ENCODE data around the gene OSBP. TPM values are rescaled to one million over a fixed set of nuclear protein-coding genes. Genes with fewer than 3 reads are reported as not detected.
"Not testable (repeated sequence)": the region's sequence is repeated elsewhere in the genome, so short reads cannot be mapped to it uniquely, and the experiment has no call there.

Gene OSBP, protein sequence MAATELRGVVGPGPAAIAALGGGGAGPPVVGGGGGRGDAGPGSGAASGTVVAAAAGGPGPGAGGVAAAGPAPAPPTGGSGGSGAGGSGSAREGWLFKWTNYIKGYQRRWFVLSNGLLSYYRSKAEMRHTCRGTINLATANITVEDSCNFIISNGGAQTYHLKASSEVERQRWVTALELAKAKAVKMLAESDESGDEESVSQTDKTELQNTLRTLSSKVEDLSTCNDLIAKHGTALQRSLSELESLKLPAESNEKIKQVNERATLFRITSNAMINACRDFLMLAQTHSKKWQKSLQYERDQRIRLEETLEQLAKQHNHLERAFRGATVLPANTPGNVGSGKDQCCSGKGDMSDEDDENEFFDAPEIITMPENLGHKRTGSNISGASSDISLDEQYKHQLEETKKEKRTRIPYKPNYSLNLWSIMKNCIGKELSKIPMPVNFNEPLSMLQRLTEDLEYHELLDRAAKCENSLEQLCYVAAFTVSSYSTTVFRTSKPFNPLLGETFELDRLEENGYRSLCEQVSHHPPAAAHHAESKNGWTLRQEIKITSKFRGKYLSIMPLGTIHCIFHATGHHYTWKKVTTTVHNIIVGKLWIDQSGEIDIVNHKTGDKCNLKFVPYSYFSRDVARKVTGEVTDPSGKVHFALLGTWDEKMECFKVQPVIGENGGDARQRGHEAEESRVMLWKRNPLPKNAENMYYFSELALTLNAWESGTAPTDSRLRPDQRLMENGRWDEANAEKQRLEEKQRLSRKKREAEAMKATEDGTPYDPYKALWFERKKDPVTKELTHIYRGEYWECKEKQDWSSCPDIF
- 23.7 TPM for total RNA-seq

DNA sequence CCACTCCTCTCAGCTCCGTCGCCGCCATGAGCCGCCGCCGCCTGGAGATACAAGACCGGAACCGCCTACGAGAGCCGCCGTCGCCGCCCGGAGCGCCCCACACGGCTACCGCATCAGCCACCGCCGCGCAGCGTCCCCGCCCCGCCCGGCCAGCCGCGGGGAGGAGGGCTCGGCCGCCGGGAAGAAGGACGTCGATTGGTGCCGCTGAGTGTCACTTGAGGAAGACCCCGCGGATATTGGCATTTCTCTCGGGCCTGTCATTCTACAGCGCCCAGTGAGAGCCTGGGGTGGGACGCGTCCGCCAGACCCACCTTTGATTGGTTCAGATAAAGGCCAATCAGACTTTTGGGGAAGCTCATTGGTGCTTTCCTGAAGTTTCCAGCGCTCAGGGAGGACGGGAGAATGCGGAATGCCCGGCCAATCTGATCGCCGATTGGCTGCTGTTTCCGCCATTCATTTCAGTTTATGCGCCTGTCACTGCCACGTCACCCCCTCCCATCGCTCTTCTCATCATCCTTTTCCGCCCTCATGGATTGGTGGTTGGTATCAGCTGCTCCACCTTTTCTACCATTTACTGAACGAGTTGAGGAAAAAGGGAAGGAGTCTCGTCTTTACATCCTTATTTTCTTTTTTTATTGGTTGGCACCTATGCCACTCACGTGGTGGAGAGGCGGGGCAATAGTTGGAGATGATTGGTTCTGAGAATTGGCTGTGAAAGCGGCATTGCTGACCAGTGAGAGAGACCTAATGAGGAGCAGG, at the start of gene OSBP:
Gene OSBP (minus strand): TSS at position 138 of the 759 bp plus-strand sequence. CDS start 110 bp downstream, at position 28.
- peak; percentile 96 to 100 (median 100) for DNase-seq (ENCODE audit: low read depth in 2 of 3, low spot score in 2 of 3)

- DNase-seq (ENCODE audit: low read depth in 2 of 3, low spot score in 2 of 3), result no peak
Measured at GRCh38 chr11:59660621-59661020, 45.0 kb upstream of the OSBP start.

DNA sequence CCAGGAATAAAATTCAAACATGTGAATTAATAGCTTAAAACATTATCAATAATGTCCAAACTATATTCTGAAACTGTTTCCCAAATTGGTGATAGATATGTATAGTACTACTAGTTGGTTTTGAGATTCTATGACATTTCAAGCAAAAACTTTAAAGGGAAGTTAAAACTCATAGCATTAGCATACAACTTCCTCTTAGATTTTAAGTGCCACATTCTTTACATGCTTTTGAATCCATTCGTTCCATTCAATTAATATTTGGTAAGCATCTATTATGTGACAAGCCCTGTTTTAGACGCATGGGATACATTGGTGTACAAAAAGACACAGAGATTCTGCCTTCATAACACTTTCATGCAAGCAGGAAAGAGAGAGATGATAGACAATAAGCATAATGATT, 44.4 kb upstream of the OSBP start:
- no peak for DNase-seq (ENCODE audit: low read depth in 2 of 3, low spot score in 2 of 3)

DNA sequence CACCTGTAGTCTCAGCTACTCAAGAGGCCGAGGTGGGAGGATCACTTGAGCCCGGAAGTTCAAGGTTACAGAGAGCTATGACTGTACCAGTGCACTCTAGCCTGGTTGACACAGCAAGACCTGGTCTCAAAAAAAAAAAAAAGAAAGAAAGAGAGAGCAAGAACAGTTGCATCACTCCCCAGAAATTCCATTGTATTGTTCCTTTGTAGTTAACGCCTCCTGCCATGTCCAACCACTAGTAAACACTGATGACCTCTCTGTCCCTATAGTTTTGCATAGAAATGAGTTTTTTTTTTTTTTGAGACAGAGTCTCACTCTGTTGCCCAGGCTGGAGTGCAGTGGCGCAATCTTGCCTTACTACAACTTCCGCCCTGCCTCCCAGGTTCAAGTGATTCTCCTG, 42.5 kb upstream of the OSBP start:
- no peak for DNase-seq (ENCODE audit: low read depth in 2 of 3, low spot score in 2 of 3)

DNA sequence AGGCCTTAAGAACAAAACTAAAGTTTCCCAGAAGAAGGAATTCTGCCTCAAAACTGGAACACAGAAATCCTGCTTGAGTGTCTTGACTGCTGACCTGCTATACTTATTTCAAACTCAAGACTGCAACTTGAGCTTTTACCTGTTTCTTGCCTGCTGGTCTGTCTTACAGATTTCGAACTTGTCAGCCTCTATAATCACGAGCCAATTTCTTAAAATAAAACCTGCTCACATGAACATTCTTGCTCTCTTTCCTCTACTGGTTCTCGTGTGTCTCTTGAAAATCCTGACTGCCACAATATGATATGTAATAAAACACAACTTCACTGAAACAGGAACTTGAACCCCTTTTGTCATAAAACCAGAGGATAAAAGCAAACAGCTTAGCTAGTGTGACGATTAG, 39.3 kb upstream of the OSBP start:
- DNase-seq (ENCODE audit: low read depth in 2 of 3, low spot score in 2 of 3), result no peak

GRCh38 chr11:59647245-59647980, 31.8 kb upstream of the OSBP start:
- no peak for DNase-seq (ENCODE audit: low read depth in 2 of 3, low spot score in 2 of 3)

DNA sequence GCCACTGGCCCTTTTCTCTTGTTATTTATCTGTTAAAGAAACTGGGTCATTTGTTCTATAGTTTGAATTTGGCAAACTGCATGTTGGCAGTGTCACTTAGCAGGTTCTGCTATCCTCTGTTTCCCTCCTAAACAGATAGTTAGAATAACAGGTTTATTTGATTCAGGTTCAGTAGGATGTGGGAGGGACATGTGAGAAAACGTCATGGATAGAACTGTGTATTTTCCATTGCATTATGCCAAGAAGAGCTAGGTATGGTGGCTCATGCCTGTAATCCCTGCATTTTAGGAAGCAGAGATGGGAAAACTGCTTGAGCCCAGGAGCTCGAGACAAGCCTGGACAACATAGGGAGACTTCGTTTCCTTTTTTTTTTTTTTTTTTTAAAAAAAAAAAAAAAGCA, 29.0 kb upstream of the OSBP start:
- DNase-seq (ENCODE audit: low read depth in 2 of 3, low spot score in 2 of 3), result no peak

DNA sequence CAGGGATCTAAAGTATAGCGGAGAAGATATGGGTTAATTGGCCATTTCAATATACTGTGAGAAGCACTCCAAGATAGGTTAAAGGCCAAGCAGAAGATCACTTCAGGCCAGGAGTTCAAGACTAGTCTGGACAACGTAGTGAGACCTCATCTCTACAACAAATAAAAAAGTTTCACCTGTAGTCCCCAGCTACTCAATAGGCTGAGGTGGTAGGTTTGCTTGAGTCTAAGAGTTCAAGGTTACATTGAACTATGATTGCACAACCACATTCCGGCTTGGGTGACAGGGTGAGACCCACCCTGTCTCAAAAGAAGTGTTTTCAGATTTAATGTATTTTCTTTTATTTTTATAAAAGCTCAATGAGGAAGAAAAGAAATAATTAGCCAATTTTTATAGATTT, 27.8 kb upstream of the OSBP start:
- DNase-seq (ENCODE audit: low read depth in 2 of 3, low spot score in 2 of 3), result no peak

- no peak for DNase-seq (ENCODE audit: low read depth in 2 of 3, low spot score in 2 of 3)
Measured at GRCh38 chr11:59641156-59641555, 25.6 kb upstream of the OSBP start.

GRCh38 chr11:59630493-59630892, 14.9 kb upstream of the OSBP start:
- no peak for DNase-seq (ENCODE audit: low read depth in 2 of 3, low spot score in 2 of 3)

GRCh38 chr11:59629996-59630395, 14.4 kb upstream of the OSBP start:
- no peak for DNase-seq (ENCODE audit: low read depth in 2 of 3, low spot score in 2 of 3)

GRCh38 chr11:59626969-59627368, 11.4 kb upstream of the OSBP start:
- DNase-seq (ENCODE audit: low read depth in 2 of 3, low spot score in 2 of 3), result not testable (repeated sequence)

- no peak for DNase-seq (ENCODE audit: low read depth in 2 of 3, low spot score in 2 of 3)
Measured at GRCh38 chr11:59625703-59626102, 10.1 kb upstream of the OSBP start.

GRCh38 chr11:59617876-59618275, 2.3 kb upstream of the OSBP start:
- DNase-seq (ENCODE audit: low read depth in 2 of 3, low spot score in 2 of 3), result no peak

DNA sequence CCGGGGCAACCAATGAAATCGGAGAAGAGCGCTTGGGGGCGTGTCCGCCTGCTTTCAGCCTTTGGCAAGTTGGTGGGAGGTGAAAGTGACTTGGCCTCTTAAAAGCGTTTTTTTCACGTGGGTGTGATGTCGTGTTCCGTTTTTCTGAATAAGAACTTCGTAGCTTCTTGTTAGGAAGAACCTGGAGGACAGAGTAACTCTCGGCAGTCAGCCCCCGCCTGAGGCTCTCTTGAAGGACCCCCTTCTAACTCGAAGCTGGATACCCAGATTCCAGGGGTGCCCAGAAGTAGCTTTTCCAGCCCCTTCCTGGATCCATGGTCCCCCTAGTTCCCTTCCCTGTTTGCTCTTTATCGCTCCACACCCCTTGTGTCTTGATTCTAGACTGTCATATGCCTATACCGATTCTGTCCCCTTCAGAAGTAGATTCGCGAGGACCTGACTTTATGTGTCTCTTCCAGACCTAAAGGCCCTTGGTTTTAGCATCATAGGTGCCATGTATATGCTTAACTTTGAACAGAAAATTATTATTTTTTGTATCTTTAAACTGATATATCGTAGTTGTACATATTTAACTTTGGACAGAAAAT, 915 bp upstream of the OSBP start:
- DNase-seq (ENCODE audit: low read depth in 2 of 3, low spot score in 2 of 3), result no peak

DNA sequence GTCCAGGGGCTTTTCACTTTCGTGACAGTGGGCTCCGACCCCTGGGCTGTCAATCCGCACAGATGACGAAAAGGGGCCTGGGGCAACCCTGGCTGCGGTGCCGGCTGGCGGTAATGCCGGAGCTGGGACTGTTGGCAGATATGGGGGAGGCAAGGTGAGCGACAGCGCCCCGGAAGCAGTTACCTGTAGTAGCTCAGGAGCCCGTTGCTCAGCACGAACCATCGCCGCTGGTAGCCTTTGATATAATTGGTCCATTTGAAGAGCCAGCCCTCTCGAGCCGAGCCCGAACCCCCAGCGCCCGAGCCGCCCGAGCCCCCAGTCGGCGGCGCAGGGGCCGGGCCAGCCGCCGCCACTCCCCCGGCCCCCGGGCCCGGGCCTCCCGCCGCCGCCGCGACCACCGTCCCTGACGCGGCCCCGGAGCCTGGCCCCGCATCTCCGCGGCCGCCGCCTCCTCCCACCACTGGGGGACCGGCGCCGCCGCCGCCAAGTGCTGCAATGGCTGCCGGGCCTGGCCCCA, 396 bp downstream of the OSBP start:
- peak in 2 of 3 donors; percentile 31 to 36 for DNase-seq (ENCODE audit: low read depth in 2 of 3, low spot score in 2 of 3)

DNA sequence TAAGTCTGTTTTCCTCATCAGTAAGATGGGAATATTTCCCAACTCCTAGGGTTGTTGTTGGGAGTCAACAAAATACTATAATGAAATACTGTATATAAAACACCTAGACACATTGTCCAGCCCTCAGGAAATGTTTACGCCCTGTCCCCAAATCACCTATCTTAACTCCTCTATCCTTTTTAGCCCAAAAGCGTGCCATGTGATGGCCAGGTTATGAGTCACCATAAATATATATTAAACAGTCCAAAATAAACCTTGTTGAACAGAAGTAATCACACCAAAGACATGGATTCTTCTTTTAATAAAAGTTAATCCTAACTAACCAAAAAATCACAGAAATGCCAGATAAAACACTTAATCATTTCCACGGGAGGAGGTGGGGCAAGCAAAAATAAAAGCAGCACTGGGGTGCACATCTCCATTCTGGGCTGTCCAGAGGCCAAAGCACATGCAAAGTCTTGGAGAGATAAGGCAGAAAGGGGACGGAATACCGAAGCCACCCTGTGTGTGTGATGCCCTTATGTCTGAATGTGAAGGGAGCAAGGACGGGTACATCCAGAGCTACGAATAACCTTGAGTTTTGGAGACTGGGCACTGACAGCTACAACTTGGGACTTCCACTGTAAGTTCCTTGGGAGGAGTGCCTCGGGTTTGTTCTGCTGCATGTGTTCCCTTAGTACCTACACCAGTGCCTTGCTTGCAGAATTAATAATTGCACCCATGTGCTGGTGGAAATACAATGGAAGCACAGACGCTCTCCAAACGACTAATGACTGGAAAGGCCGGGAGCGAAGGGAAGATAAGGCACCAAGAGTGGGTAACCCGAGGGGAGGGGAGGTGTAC, 1.1 kb downstream of the OSBP start:
- DNase-seq (ENCODE audit: low read depth in 2 of 3, low spot score in 2 of 3), result peak in 1 of 3 donors; percentile 3

DNA sequence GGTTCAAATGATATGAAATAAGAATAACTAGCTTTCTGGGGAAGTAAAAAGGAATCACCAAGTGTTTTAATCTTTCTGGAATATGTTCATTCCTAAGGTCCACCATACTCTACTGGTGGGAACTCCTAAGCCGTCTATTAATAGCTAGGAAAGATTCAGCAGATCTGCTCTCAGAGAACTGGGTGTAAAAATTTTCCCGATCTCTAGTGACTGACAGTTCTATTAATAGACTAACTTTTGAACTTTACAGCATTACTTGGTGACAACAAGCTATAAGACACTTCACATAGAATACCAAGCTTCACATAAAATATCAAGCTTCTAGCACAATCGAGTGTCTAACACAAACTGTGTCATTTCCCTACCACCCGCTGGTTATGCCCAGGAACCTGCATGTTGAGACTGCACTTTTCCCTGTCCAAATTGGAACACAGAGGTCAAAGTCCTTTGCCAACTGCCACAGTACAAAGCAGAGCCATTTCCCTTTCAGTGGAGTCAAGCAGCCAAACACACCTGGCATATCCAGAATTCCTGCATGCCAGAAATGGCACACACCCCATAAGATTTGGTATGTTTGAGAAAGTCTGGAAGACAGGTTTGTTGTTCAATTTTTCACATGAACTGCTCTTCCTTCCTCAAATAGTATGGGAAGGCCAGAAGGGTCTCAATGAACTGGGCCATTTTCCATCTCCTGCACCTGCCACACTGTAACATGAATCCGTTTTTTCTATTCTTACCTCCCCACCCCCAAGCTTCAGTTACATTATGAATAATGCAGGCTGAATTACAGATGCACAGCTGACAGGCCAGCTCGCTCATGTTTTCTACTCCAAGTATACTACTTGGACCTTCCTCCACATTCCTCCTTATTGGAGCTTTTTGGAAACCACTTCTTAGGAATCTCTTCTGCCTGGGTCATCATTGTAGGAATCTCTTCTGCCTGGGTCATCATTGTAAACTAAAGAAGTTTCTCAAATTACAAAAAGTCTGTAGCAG, 3.7 kb downstream of the OSBP start:
- DNase-seq (ENCODE audit: low read depth in 2 of 3, low spot score in 2 of 3), result no peak

Measured in hematopoietic multipotent progenitor cell (in vitro differentiated cells).